ENCODE results near the gene USP34. TPM values are rescaled to one million over a fixed set of nuclear protein-coding genes. Genes with fewer than 3 reads are reported as not detected.

USP34 gene
- total and polyA plus RNA-seq, 8 donors: 86.5 to 191 (median 158) TPM

DNA sequence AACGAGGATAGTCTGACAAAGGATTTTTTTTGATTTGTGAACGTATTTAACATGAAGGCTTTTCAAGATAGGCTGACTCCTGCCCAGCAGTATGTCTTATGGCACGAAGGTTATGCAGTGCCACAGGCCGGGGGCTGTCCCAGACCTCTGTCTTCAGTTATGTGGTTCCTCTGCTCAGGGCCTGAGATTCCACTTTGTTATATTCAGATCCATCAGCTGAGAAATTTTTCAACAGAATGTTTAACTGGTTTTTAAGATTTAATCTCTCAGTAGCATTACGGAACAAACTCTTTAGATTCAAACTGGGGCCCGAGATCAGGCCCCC, 288.9 kb downstream of the USP34 start:
- no peak overlapping the region for H3K27ac ChIP-seq
- no peak for DNase-seq
- intact Hi-C loops (cut with DNase I): no loop called here
- H3K36me3 ChIP-seq: peaks cover 7 to 74% of the 10 kb centered on the region in 2 donors
- no peak for ATAC-seq
- H3K27me3 ChIP-seq: no peaks in the 10 kb centered on the region
- H3K4me1 ChIP-seq: peaks cover 26 to 48% of the 10 kb centered on the region in 2 donors
- no peaks in the 10 kb centered on the region for H3K9me3 ChIP-seq
- TF ChIP-seq, protein P1, sequence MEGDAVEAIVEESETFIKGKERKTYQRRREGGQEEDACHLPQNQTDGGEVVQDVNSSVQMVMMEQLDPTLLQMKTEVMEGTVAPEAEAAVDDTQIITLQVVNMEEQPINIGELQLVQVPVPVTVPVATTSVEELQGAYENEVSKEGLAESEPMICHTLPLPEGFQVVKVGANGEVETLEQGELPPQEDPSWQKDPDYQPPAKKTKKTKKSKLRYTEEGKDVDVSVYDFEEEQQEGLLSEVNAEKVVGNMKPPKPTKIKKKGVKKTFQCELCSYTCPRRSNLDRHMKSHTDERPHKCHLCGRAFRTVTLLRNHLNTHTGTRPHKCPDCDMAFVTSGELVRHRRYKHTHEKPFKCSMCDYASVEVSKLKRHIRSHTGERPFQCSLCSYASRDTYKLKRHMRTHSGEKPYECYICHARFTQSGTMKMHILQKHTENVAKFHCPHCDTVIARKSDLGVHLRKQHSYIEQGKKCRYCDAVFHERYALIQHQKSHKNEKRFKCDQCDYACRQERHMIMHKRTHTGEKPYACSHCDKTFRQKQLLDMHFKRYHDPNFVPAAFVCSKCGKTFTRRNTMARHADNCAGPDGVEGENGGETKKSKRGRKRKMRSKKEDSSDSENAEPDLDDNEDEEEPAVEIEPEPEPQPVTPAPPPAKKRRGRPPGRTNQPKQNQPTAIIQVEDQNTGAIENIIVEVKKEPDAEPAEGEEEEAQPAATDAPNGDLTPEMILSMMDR (IDR thresholded peaks at IDR 0.05): no peak
- H3K4me3 ChIP-seq: no peak overlapping the region

- H3K9me3 ChIP-seq: no peaks in the 10 kb centered on the region
- TF ChIP-seq, protein P1 (IDR thresholded peaks at IDR 0.05): no peak
- intact Hi-C loops (cut with DNase I): no loop called here
- ATAC-seq: no peak
- peaks cover 26 to 51% of the 10 kb centered on the region in 2 donors for H3K4me1 ChIP-seq
- no peaks in the 10 kb centered on the region for H3K27me3 ChIP-seq
- no peak for DNase-seq
- H3K36me3 ChIP-seq: peaks cover 7 to 69% of the 10 kb centered on the region in 2 donors
- no peak overlapping the region for H3K27ac ChIP-seq
- H3K4me3 ChIP-seq: no peak overlapping the region
Measured at GRCh38 chr2:61181382-61182058, 289.4 kb downstream of the USP34 start.

DNA sequence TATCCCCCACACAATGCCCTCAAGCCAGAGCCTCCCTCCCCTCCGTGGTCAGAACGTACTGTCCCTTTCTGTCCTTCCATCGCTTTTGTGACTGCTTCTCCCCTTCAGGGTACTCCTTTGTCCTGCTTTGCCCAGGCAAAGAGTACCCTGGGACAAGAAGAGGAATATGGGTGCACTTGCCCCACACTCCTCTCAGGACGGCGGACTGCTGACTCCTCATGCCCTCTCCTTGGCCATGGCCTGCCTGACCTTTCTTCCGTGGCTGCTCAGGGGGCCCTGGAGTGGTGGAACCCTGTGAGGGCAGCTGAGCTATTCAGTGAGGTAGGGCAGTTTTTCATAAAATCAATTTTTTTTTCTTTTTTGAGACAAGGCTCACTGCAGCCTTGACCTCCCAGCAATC, 290.2 kb downstream of the USP34 start:
- TF ChIP-seq, protein P1 (IDR thresholded peaks at IDR 0.05): no peak
- H3K4me1 ChIP-seq: peaks cover 26 to 57% of the 10 kb centered on the region in 2 donors
- intact Hi-C loops (cut with DNase I): no loop called here
- no peaks in the 10 kb centered on the region for H3K27me3 ChIP-seq
- DNase-seq (no peak), ATAC-seq (no peak)
- H3K36me3 ChIP-seq: peaks cover 7 to 60% of the 10 kb centered on the region in 2 donors
- H3K27ac ChIP-seq: peak overlapping the region; percentile 30 to 43
- no peak overlapping the region for H3K4me3 ChIP-seq
- H3K9me3 ChIP-seq: no peaks in the 10 kb centered on the region

GRCh38 chr2:61179701-61180639, 290.9 kb downstream of the USP34 start:
- ATAC-seq (peak; percentile 10), DNase-seq (peak in 3 of 4 donors; percentile 54 to 81 (median 73))
- TF ChIP-seq, protein P1 (IDR thresholded peaks at IDR 0.05): no peak
- intact Hi-C loops (cut with DNase I): no loop called here
- Histone ChIP-seq H3K4me1 (peaks cover 26 to 57% of the 10 kb centered on the region in 2 donors), H3K27me3 (no peaks in the 10 kb centered on the region), H3K27ac (peak overlapping the region; percentile 30 to 43), H3K36me3 (peaks cover 7 to 53% of the 10 kb centered on the region in 2 donors), H3K9me3 (no peaks in the 10 kb centered on the region), H3K4me3 (peak overlapping the region in 1 of 2 donors; percentile 76)

All from left lung (tissue), 10 donors.